GM19238 (cell line): ENCODE data around the gene SCN2A.
"Not testable (repeated sequence)": the region's sequence is repeated elsewhere in the genome, so short reads cannot be mapped to it uniquely, and the experiment has no call there.

Experiments used
- DNase-seq: peaks from one replicate; pipeline ENCODE4 v3.0.0; 2011; ENCODE audit warnings: low spot score; ENCODE audit not compliant: insufficient read length

The SCN2A gene

DNA sequence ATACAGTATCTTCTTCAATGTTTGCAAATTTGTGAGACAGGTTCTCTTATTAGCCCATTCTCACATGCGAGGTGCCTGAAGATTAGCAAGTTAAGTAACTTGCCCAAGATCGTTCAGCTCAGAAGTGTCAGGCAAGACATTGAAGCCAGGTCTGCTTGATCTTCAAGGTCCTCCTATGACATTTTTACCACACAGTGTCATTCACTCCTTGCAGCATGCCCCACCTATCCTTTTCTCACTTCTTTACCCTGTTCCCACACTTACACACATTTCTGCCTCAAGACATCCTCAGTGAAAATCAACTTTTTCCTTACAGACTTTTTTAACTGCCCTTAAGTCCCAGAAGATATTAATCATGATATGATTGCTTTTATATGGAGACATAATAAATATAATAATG lies 73.8 kb downstream of the SCN2A start:
- DNase-seq: no peak

DNA sequence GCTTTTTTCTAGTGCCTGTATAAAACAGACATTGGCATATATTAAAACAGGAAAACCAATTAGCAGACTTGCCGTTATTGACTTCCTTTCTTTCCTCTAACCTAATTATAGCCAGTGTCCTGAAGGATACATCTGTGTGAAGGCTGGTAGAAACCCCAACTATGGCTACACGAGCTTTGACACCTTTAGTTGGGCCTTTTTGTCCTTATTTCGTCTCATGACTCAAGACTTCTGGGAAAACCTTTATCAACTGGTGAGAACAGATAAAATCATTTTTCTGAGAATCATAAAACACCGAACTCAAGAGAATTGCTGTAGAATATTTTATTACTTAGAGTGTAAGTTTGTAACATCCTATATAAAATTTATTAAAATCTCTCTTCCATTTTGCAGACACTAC lies 74.3 kb downstream of the SCN2A start:
- no peak for DNase-seq

GRCh38 chr2:165328272-165328671 lies 89.1 kb downstream of the SCN2A start:
- DNase-seq: no peak

DNA sequence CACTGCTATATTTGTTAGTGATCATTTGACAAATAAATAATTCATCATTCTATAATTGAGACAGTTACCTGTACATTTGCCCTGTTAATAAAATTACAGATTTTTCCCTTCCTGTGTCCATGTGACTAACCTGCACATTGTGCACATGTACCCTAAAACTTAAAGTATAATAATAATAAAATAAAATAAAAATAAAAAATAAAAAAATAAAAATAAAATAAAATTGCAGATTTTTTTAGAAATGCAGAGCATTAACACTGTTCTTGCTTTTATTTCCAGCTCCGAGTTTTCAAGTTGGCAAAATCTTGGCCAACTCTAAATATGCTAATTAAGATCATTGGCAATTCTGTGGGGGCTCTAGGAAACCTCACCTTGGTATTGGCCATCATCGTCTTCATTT lies 105.1 kb downstream of the SCN2A start:
- not testable (repeated sequence) for DNase-seq

DNA sequence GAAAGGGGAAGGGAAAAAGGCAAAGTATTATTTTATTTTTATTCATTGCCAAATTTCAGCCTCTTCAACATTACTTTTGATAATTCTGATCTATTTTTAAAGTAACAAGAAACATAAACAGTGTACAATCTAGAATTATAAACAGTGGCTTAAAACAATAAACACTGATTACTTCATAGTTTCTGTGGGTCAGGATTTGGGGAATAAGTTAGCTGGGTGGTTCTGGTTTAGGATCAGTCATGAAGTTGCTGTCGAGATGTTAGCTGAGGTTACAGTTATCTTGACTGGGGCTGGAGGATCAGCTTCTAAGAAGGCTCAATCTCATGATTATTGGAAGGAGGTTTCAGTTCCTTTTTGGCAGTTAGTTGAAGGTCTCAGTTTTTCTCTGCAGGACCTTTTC lies 109.2 kb downstream of the SCN2A start:
- DNase-seq: no peak

DNA sequence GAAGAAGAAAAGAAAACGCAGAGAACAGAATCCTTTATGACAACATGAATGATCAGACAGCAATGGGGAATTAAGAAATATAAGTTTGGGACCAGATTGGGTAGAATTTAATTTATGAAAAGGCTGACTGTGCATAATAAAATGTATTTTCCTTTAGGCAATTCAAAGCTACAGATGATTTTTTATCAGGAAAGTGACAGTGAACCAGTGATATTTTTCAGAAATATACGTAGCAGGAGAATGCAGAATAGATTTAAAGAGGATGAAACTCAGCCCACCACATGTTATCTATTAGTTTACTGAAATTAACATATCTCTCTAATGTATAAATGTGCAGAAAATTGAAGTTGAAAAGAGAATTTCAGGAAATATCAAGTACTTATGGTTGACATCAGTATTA lies 110.0 kb downstream of the SCN2A start:
- DNase-seq: no peak

- DNase-seq: no peak
Measured at GRCh38 chr2:165357758-165358157, 118.5 kb downstream of the SCN2A start.

GRCh38 chr2:165361514-165361913 lies 122.3 kb downstream of the SCN2A start:
- DNase-seq: no peak

- DNase-seq: no peak
Measured at GRCh38 chr2:165369131-165369897, 130.1 kb downstream of the SCN2A start.

DNA sequence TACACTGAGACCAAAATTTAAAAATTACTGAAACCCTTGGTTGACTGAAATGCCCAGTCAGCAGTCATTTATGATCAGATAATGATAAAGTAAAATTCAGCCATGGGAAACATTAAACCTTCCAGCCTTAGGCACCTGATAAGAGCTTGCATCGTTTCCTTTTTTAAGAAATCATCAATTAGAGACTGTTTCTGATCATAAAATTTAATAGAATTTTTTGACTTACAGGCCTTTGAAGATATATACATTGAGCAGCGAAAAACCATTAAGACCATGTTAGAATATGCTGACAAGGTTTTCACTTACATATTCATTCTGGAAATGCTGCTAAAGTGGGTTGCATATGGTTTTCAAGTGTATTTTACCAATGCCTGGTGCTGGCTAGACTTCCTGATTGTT lies 130.7 kb downstream of the SCN2A start:
- no peak for DNase-seq

DNA sequence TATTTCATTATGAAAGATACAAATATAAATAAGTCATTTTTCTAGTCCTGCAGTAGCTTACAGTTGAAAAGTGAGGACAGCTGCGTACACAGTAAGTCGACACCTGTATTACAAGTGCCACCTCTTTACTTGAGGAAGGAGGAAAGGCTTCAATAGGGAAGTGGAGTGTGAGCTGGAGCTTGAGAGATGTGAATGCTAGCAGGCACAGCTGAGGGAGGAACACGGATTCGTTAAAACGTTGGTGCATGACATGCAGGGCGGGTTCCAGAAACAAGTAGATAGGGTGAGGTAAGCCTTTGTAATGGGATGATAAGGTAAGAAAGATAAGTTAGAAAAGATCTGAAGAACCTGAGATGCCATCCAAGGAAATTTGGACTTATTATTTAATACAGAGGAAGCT lies 132.1 kb downstream of the SCN2A start:
- no peak for DNase-seq

DNA sequence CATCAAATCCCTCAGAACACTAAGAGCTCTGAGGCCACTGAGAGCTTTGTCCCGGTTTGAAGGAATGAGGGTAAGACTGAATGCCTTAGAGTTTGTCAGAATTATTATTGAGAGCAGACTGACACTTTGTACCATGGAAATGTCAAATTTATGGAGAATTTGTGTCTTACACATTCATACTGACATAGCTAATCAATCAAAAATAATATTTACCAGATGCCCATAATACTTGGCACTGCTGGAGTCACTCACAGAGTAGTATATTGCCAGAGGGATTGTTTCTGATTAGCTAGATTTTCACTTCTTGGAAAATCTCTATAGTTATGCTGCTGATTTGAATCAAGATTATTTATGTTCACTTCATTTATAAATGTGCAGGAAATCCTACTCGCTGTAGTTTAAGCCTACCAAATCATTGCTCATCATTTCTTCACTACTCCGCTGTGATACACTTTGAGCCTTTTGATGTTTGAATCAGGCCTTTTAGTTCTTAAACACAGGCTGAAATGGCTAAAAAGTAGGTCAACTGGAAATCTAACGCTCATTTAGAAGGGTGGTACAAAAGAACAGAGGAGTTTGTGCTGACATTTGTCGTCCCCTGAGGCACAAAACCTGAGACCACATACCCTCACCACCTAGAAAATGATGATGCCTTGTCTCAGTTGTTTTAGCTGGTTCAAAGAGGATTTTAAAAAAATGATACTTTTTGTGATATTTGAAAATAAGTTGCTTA lies 134.2 kb downstream of the SCN2A start:
- no peak for DNase-seq

DNA sequence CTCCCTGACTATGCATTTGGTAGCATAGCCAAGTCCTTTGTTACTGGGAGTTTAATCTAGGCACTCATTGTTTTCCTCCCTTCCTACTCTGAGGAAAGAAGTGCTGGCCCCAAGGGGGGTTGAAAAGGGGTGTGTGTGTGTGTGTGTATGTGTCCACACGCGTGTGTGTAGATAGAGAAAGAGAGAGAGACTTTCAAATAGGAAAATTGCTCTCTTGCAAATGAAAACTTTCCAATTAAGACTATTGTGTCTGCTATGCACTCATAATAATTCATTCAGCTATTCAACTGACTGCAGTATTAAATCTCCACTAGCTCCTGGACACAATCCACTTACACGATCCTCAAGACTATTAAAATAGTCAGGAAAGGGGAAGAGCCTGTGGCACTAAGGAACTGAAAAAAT lies 137.4 kb downstream of the SCN2A start:
- no peak for DNase-seq

DNA sequence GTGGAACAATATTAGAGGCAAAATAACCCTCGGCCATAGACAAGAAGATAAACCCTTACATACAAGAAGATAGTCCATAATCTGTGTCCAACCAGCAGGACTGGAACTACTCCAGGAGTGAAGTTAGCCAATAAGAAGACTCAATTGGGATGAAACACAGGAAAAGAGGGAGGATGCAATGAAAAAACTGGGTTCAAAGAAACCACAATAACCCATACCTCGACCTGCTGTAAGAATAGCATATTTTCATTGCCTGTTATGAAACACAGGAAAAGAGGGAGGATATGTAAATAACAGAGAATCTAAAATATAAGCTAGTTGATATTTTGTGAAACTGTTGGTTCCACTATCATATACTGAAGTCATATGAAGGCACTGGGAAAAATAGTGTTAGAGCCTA lies 143.1 kb downstream of the SCN2A start:
- DNase-seq: no peak

DNA sequence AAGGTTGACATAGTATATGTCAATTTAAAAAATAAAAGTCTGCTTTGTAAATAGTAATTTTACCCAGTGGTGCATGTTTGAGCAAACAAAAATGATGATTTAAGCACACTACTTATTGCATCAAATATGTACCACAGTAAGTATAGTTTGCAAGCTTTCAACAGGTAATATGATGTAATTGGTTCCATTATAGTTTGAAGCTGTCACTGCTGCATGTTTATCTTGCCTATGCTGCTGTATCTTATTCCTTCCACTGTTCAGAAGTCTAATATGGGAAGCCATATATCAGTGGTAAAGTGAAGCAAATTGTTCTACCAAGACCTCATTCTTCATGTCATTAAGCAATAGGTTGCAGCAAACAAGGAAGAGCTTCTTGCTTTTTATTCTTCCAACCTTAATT lies 151.7 kb downstream of the SCN2A start:
- no peak for DNase-seq

GRCh38 chr2:165391791-165392190 lies 152.6 kb downstream of the SCN2A start:
- DNase-seq: no peak

DNA sequence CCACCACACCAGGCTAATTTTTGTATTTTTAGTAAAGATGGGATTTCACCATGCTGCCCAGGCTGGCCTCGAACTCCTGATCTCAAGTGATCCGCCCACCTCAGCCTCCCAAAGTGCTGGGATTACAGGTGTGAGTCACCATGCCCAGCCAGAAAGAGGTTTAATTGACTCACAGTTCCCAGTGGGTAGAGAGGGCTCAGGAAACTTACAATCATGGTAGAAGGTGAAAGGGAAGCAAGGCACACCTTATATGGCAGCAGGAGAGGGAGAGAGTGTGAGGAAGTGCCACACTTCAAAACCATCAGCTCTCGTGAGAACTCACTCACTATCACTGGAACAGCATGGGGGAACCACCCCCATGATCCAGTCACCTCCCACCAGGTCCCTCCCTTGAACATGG lies 159.4 kb downstream of the SCN2A start:
- DNase-seq: not testable (repeated sequence)

DNA sequence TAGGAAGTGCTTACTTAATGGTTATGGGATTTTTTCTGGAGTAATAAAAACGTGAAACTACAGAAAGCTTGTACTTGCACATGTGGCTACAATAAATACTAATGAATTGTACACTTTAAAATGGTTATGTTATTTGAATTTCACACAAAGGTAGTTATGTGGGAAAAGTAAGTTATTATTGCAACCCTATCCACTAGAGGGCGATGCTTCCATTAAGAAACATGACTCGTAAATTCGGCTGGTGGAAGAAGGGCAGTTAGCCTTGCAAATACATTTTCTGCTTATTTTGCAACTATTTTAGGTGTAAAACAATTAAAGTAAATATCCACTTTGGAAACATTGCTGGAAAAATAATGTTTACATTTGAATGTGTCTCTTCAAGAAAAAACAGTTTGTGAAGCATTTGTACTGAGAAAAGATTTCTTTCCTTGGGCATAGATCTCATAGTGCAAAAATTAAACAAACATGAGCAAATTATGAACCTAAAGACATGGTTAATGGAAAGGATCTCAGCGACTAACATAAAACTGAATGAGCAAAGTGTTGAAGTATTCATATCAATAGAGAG lies 162.2 kb downstream of the SCN2A start:
- no peak for DNase-seq

DNA sequence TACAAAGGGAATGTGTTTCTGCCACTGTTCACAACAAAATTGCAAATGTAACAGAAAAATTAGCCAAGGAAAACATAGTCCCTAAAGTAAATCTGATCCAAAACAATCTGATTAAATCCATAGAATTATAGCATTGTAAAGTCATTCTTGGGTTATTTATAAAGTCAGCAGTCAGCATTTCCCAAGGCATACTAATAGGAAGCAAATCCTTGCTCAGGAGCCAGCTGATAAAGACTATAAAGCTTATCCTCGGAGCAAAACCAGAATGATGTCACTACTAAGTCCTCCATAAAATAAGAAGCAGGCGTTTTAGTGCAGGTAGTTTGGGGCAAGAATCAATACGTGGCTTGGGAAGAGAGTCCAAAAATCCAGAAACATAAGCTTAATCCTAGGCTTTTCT lies 162.9 kb downstream of the SCN2A start:
- DNase-seq: no peak

DNA sequence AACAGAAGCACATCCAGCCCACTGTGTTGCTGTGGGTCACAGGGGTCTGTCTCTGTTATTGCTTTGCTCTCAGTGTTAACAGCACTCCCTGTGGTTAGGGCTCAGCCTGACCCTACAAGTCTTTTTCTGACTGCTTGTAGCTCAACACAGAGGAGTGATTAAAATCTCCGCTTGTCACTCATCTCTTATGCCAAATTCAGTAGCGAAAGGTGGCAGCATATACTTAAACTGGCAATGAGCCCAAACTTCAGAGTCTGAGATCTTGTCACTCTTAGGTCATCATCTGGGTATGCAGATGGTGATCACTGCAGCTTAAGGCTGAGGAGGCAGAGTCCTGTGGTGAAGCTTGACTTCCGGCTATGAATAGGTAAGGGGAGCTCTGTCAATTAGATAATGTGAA lies 167.0 kb downstream of the SCN2A start:
- DNase-seq: no peak

DNA sequence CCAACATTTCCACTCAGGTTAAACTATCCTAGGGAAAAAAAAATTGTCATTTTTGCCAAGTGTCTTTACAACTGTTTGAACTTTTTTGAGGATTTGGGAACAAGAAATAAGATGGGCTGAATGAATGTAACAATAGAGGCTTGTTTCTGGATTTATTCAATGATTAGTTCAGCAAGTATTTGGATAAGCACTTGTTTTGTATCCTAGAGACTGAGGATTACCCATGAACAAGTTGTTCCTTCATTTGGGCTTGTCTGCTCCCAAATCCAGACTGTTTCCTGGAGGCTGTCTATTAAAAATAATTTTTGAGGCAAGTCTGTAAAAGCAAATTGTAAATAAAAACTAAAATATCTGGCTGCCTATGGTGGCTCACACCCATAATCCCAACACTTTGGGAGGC lies 168.3 kb downstream of the SCN2A start:
- DNase-seq: no peak

DNA sequence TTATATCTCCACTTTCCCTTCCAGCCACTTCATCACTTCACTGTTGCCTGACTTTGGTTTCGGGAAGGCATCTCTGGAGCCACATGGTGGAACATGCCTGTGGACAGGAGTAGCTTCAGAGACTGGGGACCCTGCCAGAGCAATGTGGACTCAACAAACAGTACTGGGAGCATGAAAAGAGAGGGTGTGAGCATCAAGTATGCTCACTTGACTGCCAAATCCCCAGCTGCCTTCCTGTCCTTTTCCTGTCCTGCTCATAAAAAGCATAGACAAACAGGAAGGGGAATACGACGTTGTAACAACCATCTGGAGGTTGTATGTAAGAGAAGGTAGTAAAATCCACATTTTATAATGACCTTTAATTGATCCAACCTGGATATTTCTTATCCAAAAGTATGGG lies 169.0 kb downstream of the SCN2A start:
- DNase-seq: no peak

DNA sequence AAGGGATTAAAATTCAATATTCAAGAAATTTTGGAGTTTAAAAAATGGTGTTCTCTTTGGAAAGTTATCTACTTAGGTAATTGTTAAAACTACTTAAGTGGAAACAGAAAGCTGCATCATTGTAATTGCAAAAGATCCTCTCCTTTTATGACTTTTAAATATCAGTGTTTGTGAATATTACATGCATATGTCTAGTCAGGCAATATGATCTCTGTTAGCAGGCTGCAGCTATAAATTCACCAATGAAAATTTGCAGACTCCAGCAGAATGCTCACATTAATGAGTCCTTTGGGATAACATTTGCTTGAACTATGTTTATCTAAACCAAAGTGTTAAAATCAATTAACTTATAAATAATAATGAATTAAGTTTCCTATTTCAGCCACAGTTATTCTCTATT lies 171.1 kb downstream of the SCN2A start:
- no peak for DNase-seq
